HTR-8/SVneo (cell line): ENCODE results near the gene GABRD.
"Not testable (repeated sequence)": the region's sequence is repeated elsewhere in the genome, so short reads cannot be mapped to it uniquely, and the experiment has no call there.

Source experiments
- DNase-seq: peaks from one replicate; pipeline ENCODE4 v3.0.0; 2011; ENCODE audit warnings: low spot score, mixed read lengths; ENCODE audit not compliant: insufficient read length
- FAIRE-seq: peaks from 2 replicates; lab custom pipeline; 2011; peaks lifted over from hg19 to GRCh38; lab: Jason Lieb, UNC

GABRD gene, protein sequence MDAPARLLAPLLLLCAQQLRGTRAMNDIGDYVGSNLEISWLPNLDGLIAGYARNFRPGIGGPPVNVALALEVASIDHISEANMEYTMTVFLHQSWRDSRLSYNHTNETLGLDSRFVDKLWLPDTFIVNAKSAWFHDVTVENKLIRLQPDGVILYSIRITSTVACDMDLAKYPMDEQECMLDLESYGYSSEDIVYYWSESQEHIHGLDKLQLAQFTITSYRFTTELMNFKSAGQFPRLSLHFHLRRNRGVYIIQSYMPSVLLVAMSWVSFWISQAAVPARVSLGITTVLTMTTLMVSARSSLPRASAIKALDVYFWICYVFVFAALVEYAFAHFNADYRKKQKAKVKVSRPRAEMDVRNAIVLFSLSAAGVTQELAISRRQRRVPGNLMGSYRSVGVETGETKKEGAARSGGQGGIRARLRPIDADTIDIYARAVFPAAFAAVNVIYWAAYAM

DNA sequence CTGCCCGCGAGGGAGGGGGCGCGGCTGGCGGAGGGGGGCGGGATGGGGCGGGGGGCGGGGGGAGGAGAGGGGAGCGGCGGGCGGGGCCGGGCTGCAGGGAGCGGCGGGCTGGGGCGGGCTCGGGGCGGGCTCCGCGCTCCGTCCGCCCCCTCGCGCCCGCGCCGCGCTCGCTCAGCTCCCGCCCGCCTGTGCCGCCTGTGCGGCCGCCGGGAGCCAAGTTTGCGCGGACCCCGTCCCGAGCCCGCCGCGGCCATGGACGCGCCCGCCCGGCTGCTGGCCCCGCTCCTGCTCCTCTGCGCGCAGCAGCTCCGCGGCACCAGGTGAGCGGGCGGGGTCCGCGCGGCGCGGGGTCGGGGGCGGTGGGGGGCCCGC lies at the start of gene GABRD:
Gene GABRD, plus strand, starts transcription at position 174 of the 372 bp plus-strand sequence. Its CDS starts 79 bp downstream, at position 253.
- DNase-seq (peak; percentile 45), FAIRE-seq (no peak)

DNA sequence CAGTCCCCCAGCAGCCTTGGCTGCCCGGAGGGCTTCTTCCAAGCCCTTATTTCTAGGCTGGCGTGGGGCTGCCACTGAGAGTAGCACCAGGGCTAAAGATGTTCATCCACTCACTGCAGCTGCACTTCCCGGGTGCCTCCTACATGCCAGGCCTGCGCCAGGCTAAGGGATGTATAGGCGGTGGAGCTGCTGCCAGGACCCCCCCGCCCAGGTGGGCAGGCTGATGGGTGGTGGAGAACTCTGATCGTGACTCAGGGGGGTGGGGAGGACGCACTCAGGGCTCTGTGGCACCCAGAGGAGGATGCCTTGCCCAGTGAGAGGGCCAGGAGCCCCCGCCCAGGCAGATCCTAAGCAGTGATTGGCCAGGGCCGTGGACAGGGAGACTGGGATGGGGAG lies 49.6 kb upstream of the GABRD start:
- DNase-seq (no peak), FAIRE-seq (no peak)

DNA sequence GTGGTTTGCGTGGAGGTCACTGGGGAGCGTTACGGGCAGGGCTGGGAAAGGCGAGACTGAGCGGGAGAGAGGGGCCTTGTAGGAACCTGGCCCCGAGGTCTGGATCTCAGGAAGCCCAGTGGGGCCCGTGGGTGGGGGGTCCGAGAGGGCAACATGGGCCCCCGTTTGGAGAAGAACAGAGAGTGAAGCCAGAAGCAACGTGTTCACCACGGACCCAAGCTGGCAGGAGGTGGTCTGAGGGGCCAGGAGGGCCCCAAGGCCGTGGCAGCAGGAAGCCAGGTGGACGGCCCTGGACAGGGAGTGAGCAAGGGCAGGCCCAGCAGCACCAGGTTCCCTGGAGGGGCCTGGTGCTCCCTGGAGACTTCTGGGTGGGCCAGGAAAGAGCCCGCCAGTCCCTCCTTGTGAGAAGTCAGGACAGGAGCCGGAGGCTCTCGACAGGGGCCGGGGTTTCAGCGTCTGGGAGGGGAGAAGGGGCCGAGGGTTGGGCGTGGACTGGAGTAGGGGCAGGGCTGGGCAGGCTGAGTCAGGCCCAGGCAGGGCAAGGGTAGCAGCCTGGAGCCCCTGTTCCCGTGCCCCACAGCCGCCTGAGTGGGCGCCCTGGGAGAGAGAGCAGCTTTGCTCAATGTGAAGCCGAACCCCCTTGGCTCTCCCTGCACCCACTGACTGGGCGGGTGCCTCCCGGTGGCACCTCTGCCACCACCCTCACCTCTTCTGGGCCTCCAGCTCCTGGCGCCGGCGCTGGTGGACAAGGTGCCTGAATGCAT lies 49.0 kb upstream of the GABRD start:
- no peak for FAIRE-seq
- DNase-seq, result no peak

DNA sequence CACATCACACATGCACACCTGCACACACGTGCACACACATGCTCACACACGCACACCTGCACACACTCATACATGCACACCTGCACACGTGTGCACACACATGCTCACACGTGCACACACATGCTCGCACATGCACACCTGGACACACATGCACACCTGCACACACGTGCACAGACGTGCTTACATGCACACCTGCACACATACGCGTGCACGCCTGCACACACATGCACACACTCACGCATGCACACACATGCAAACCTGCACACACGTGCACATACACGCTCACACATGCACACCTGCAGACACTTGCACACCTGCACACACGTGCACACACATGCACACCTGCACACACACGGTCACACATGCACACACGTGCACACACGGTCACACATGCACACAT lies 48.1 kb upstream of the GABRD start:
- no peak for DNase-seq
- FAIRE-seq, result peak; percentile 98

DNA sequence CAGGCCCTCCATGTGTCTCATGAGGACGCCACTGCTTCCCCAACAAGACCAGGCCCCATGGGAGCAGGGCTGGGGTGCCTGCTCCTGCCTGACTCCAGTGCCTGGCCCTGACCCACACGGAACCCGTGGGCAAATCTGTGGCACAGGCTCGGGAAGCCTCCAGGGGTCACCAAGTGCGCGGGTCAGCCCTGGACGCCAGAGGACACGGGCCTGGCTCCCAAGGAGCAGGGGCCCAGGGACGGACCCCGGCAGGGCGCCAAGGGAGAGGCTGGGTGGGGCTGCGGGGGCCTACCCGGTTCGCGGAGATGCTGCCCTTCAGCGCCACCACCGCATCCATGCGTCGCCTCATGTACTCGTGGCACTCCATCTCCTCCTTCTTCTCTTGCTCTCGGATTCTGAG lies 47.5 kb upstream of the GABRD start:
- no peak for FAIRE-seq
- no peak for DNase-seq

DNA sequence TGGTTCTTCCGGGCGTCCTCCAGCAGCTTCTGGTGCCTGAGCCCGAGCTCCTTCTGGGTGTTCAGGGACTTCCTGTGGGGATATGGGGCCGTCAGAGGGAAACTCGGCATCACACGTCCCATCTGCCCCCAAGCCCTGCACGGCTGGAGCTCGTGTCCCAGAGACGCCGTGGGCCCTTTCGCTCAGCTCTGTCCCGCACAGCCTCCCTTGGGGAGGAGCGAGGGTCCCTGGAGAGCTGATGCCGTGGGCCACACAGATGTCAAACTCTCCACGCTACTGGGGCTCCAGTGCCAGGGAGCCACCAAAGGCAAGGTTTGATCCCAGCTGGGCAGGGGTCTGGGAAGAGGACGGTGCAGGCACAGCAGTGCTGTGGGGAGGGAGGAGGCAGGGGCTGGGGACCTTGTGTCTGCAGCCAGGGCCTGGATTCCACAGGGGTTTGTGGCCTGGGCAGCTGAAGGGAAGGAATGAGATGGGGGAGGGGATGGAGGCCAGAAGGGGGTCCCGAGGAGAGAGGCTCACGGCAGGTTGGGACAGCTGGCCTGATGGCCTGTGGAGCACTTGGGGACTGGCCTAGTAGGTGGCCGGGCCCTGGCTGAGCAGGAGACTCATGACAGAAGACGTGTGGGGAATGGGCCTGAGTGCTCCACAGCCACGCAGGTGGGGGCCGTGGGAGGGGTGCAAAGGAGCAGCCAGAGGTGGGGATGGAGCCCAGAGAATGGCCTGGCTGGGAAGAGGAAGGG lies 46.0 kb upstream of the GABRD start:
- DNase-seq, result no peak
- FAIRE-seq, result no peak

DNA sequence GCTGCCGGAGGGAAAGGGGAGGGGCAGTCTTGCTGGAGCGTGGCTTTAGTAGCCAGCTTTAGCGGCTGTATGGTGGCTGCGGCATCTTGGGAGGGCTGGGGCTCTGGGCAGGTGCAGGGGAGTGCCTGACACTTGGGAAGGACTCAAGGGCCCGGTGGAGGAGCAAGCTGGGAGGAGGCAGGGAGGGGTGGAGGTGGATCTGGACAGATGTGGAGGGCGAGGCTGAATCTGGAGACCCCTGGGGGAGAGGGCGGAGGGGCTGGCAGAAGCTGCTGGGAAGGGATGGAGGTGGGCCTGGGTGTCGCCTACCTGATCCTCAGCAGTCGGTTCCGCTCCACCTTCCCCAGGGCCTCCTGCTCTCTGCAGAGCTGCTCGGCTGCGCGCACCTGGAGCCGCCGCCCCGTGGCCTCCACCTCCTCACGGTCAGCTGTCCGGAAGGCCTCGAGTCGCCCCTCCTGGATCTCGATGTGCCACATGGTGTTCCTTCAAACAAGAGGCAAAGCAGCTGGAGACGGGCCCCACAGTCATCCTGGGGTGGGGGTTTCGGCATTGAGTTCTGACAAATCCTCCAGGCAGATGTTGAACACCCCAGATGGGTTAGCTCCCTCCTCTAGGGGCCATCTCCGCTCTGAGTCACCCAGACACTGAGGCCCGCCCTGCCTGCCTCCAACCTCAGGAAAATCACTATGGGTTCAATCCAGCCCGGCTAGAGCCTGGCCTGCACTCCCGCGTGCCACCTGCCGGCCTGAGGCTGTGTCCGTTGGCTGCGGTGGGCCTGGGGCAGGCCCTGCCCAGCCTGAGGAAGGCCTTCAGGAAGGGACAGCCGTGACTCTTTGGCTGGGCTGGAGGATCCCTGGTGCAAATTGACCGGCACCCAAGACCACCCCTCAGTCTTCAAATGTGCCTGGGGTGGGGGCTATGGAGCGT lies 45.2 kb upstream of the GABRD start:
- DNase-seq (no peak), FAIRE-seq (no peak)

DNA sequence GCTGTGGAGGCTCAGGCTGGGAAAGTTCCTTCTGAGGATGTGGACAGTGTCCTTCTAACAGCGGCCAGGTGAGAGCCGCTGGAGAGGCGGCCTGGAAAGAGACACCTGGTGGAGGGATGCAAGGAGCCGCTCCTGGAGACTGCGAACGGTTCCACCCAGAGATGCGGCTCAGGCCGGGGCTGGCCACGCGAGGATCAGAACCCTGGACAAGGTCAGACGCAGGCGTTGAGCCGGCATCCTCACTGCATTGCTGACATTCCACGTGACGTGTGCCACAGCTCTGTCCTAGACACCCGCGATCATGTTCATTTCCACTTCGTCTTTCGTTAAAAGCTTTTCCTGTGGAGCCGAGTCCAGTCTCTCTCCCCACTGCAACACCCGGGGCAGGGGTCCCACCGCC lies 44.3 kb upstream of the GABRD start:
- no peak for DNase-seq

DNA sequence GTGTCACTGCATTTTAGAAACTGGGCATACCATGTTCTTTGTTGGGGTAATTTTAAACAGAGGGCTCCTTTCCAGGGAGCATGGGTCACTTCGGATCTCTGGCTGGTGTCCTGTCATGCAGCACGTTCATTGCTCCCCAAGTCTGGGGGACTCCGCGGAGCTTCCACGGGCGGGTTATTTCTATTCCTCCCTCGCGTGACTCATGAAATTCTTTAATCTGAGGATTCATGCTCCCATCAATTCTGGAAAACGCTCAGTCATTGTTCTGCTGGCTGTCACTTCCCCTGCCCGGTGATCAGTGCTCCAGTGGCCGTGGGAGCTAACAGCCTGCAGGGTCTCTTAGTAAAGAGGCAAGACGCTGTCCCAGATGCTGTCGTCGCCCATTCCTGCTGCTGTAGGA lies 43.6 kb upstream of the GABRD start:
- FAIRE-seq, result no peak
- no peak for DNase-seq

More for the DNA sequence above, 44.3 kb upstream of the GABRD start:
- FAIRE-seq, result no peak

DNA sequence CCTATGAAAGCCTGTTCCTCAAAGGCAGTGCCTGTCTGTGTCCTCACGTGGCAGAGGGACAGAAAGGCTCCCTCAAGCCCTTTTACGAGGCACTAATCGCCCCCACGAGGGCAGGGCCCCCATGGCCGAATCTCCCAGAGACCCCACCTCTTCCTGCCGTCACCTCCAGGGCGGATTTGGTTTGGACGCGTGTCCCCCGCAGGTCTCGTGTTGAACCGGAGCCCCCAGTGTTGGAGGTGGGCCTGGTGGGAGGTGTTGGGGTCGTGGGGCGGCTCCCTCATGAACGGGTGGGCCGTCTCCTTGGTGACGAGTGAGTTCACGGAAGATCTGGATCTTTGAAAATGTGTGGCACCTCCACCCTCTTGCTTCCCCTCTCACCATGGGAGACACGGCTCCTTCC lies 43.1 kb upstream of the GABRD start:
- no peak for FAIRE-seq
- no peak for DNase-seq

DNA sequence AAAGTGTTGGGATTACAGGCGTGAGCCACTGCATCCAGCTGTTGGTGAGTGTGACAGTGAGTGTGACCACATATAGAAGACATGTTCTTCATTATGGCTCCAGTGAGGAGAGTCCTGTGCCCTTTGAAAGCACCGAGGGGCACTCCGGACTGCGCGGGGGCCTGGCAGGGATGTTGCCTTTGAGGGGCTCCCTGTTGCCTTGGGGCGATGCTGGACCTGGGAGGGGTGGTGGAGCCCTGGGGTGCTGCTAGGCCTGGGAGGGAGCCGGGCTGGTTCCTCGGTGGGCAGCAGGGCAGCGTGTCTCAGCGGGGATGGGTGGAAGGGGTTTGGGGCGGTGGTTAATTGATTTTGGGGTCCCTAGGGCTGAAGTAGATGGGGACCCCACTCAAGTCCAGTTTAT lies 41.0 kb upstream of the GABRD start:
- no peak for FAIRE-seq
- no peak for DNase-seq

DNA sequence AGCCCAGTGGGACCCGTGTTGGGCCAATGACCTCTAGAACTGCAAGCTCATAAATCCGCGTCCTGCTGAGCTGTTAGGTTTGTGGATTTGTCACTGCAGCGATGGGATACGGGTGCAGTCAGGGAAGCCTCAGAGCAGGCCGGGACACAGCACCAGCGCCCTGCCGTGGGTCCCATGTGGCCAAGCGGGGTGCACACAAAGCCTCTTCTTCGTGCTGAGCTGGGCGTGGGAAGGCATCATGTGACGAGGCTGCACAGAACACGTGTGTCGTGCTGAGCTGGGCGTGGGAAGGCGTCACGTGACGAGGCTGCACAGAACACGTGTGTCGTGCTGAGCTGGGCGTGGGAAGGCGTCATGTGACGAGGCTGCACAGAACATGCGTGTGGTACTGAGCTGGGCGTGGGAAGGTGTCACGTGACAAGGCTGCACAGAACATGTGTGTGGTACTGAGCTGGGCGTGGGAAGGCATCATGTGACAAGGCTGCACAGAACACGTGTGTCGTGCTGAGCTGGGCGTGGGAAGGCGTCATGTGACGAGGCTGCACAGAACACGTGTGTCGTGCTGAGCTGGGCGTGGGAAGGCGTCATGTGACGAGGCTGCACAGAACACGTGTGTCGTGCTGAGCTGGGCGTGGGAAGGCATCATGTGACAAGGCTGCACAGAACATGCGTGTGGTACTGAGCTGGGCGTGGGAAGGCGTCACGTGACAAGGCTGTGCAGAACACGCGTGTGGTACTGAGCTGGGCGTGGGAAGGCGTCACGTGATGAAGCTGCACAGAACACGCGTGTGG lies 40.3 kb upstream of the GABRD start:
- peak; percentile 52 for FAIRE-seq
- not testable (repeated sequence) for DNase-seq

DNA sequence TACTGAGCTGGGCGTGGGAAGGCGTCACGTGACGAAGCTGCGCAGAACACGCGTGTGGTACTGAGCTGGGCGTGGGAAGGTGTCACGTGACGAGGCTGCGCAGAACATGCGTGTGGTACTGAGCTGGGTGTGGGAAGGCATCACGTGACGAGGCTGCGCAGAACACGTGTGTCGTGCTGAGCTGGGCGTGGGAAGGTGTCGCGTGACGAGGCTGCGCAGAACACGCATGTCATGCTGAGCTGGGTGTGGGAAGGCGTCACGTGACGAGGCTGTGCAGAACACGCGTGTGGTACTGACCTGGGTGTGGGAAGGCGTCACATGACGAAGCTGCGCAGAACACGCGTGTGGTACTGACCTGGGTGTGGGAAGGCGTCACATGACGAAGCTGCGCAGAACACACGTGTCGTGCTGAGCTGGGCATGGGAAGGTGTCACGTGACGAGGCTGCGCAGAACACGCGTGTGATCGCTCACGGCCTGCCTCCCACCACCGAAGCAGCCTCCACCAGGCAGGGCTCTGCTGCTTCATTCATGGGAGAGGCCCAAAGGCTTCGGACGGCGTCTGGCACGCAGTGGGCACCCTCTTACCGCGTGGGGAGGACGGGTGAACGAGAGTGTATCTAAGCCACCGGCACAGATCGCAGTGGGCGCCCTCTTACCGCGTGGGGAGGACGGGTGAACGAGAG lies 39.5 kb upstream of the GABRD start:
- DNase-seq, result no peak
- no peak for FAIRE-seq

DNA sequence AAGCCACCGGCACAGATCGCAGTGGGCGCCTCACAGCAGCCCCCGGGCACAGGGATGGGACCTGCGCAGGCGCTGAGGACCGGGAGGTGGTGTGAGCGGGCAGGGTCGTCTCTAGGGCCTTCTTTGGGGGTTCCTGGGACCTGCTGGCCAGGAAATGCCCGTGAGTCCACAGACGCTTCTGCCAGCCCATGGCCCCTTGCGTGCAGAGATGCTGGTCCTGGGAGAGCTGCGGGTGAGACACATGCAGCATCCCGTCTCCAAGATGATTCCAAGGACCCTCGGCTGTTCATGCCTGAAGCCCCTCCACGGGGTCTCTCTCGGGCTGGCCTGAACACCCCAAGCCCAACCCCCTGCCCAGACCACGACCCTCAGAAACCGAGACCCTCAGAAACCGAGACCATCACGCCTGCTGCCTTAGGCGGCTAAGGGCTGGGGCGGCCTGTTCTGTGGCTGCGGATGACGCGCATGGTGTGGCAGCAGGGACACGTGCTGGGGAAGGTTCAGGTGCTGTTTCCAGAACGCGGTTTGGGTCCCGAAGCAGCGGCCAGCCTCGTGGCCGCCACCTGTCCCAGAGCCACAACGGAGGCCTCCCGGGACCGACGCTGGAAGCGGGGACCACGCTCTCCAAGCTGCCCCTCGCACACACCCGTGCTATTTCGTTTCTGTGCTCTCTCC lies 38.5 kb upstream of the GABRD start:
- DNase-seq, result no peak
- no peak for FAIRE-seq

DNA sequence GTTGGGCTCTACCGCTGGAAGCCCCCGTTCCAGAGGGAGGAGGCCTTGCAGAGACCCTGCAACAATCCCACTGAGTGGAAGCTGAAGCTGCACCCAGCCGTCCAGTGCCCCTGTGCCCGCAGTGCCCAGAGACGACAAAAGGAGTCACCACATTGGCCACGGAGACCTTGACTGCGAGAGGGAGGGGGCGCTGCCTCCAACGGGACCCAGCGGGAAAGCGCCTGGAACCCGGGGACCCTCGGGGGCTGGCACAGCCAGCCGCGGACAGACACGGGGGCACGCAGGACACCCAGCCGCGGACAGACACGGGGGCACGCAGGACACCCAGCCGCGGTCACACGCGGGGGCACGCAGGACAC lies 38.0 kb upstream of the GABRD start:
- DNase-seq, result no peak
- no peak for FAIRE-seq

DNA sequence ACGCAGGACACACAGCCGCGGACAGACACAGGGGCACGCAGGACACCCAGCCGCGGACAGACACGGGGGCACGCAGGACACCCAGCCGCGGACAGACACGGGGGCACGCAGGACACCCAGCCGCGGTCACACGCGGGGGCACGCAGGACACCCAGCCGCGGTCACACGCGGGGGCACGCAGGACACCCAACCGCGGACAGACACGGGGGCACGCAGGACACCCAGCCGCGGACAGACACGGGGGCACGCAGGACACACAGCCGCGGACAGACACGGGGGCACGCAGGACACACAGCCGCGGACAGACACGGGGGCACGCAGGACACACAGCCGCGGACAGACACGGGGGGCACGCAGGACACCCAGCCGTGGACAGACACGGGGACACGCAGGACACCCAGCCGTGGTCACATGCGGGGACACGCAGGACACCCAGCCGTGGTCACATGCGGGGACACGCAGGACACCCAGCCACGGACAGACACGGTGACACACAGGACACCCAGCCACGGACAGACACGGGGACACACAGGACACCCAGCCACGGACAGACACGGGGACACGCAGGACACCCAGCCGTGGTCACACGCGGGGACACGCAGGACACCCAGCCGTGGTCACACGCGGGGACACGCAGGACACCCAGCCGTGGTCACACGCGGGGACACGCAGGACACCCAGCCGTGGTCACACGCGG lies 37.4 kb upstream of the GABRD start:
- DNase-seq, FAIRE-seq: not testable (repeated sequence)
